NB4 (cell line): Measurements from ENCODE around the gene B9D1.
A peak's percentile ranks its signal among the peaks of the same experiment; 100 is the strongest.

Source experiments
- DNase-seq: peaks from one replicate; pipeline ENCODE4 v3.0.0; 2010; ENCODE audit warnings: low read depth
- H3K4me3 ChIP-seq: one replicate; pipeline ENCODE4 v1.5.1; 2011; ENCODE audit warnings: mild to moderate bottlenecking, low read depth, low read length, moderate library complexity
- MYC ChIP-seq: IDR thresholded peaks from 2 replicates; pipeline ENCODE4 v1.6.1; 2011; ENCODE audit warnings: low read depth, low read length
- POLR2A ChIP-seq: IDR thresholded peaks from 2 replicates; pipeline ENCODE4 v1.6.1; 2011; ENCODE audit warnings: mild to moderate bottlenecking; ENCODE audit not compliant: insufficient read length; ENCODE audit errors: extremely low read depth
- TF ChIP-seq, protein P1 (sequence below): IDR thresholded peaks from 2 replicates; pipeline ENCODE4 v1.6.1; 2011; ENCODE audit warnings: low read depth, low read length
- TF ChIP-seq, protein P2 (sequence below): IDR thresholded peaks from one replicate; pipeline ENCODE4 v1.5.1; 2012; ENCODE audit warnings: low read depth, low read length

B9D1 gene

GRCh38 chr17:19374136-19374535, 11.6 kb upstream of the B9D1 start:
- no peak for DNase-seq
- TF ChIP-seq, protein P1, sequence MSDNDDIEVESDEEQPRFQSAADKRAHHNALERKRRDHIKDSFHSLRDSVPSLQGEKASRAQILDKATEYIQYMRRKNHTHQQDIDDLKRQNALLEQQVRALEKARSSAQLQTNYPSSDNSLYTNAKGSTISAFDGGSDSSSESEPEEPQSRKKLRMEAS, result no peak
- no peak for TF ChIP-seq MYC
- no peak for TF ChIP-seq POLR2A
- TF ChIP-seq, protein P2, sequence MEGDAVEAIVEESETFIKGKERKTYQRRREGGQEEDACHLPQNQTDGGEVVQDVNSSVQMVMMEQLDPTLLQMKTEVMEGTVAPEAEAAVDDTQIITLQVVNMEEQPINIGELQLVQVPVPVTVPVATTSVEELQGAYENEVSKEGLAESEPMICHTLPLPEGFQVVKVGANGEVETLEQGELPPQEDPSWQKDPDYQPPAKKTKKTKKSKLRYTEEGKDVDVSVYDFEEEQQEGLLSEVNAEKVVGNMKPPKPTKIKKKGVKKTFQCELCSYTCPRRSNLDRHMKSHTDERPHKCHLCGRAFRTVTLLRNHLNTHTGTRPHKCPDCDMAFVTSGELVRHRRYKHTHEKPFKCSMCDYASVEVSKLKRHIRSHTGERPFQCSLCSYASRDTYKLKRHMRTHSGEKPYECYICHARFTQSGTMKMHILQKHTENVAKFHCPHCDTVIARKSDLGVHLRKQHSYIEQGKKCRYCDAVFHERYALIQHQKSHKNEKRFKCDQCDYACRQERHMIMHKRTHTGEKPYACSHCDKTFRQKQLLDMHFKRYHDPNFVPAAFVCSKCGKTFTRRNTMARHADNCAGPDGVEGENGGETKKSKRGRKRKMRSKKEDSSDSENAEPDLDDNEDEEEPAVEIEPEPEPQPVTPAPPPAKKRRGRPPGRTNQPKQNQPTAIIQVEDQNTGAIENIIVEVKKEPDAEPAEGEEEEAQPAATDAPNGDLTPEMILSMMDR, result no peak
- no peak overlapping the region for H3K4me3 ChIP-seq

DNA sequence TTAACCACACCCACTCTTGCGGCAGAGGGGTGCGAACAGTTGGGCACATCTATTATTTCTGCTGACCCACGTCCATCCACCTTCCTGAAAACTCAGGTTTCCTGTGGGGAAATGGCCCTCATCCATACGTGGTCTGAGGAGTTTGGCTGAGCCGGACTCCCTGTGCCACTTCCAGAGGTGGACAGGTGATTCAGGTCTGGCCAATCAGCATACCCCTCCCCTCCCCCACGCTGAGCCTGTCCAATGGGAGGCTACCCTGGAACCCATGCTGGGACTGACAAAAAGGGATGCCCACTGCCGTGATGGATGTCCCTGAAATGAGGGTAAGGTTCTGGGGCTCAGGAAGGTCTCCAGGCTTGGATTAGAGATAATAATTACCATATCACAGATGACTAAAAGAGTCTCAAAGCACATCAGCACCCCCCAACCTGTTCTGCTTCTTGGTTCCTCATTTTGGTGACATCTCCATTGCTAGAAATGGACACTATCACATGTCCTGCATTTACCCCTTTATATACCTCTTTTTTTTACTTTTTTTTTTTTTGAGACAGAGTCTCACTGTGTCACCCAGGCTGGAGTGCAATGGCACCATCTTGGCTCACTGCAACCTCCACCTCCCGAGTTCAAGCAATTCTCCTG, 10.5 kb upstream of the B9D1 start:
- TF ChIP-seq MYC (no peak), POLR2A (no peak)
- TF ChIP-seq, protein P2, result no peak
- TF ChIP-seq, protein P1, result no peak
- H3K4me3 ChIP-seq, result no peak overlapping the region
- DNase-seq, result no peak

DNA sequence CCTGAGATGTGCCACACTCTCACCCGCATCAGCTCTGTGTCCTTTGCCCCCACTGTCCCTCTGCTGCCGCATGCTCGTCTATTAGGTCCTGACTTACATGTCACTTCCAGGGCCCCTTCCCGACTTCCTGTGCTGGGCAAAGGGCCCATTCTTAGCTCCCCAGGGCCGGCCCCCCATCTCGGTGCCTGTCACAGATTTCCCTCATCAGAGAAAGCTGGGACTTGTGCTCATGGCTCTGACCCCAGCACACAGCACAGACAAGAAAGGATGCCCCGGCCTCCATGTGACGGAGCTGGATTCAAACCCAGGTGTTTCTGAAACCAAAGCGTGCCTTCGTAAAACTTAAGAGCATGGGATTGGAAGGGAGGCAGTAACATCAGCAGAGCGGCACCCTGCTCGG, 9.9 kb upstream of the B9D1 start:
- no peak overlapping the region for H3K4me3 ChIP-seq
- TF ChIP-seq, protein P2, result no peak
- TF ChIP-seq MYC (no peak), POLR2A (no peak)
- TF ChIP-seq, protein P1, result no peak
- DNase-seq, result no peak

GRCh38 chr17:19372011-19372370, 9.5 kb upstream of the B9D1 start:
- DNase-seq, result no peak
- TF ChIP-seq, protein P2, result no peak
- TF ChIP-seq, protein P1, result no peak
- TF ChIP-seq POLR2A, result no peak
- no peak for TF ChIP-seq MYC
- no peak overlapping the region for H3K4me3 ChIP-seq

GRCh38 chr17:19371259-19372010, 8.9 kb upstream of the B9D1 start:
- H3K4me3 ChIP-seq, result no peak overlapping the region
- DNase-seq, result peak; percentile 56
- TF ChIP-seq MYC (no peak), POLR2A (no peak)
- TF ChIP-seq, protein P2, result no peak
- TF ChIP-seq, protein P1, result no peak
